ENCODE measurements around the gene ZBTB46.
A peak's percentile ranks its signal among the peaks of the same experiment; 100 is the strongest.

ZBTB46 gene

GRCh38 chr20:63790572-63791168 lies 40.4 kb downstream of the ZBTB46 start:
- DNase-seq (ENCODE audit: low spot score) = no peak
- no peak overlapping the region for H3K4me3 ChIP-seq
- H3K27ac ChIP-seq = no peak overlapping the region
- TF ChIP-seq CTCF (IDR thresholded peaks at IDR 0.05) = no peak

DNA sequence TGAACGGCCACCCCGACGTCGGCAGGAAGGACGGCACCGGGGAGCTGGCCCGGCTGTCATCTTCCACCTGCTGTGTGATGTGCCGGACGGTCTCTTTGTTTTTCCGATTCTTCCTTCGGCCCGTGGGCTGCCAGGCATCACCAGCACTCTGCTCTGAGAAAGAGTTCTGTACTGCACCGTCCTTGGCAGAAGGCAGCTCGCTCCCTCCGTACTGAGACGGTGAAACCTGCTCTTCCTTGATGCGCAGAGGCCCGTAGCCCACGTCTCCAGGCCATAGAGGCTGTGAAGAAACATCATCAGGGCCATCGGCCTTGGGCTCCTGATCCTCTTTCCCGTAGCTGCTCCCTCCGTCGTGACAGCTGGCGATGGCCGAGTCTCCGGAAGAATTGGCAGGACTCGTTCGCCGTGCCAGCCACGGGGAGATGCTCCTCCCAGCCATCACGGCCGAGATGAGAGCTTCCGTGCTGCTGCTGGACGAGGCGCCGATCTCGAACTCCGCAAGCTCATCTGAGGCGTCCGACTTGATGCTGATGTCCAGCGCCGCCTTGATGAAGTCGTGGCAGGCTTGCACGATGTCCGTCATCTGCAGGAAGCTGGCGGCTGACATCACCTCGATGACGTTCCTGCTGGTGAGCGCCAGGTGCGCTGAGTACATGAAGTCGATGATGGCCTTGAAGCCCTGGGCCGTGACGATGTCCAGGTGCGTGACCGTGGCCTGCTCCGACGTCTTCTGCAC lies 41.1 kb downstream of the ZBTB46 start:
- TF ChIP-seq CTCF (IDR thresholded peaks at IDR 0.05) = no peak
- Histone ChIP-seq H3K27ac (peak overlapping the region in 1 of 2 donors; percentile 1), H3K4me3 (no peak overlapping the region)
- DNase-seq (ENCODE audit: low spot score) = no peak

GRCh38 chr20:63787749-63788148 lies 43.3 kb downstream of the ZBTB46 start:
- no peak overlapping the region for H3K27ac ChIP-seq
- DNase-seq (ENCODE audit: low spot score) = no peak
- TF ChIP-seq CTCF (IDR thresholded peaks at IDR 0.05) = no peak
- no peak overlapping the region for H3K4me3 ChIP-seq

- no peak for TF ChIP-seq CTCF (IDR thresholded peaks at IDR 0.05)
- H3K4me3 ChIP-seq = no peak overlapping the region
- no peak for DNase-seq (ENCODE audit: low spot score)
- no peak overlapping the region for H3K27ac ChIP-seq
These were observed 43.8 kb downstream of the ZBTB46 start for GRCh38 chr20:63787302-63787701.

- DNase-seq (ENCODE audit: low spot score) = no peak
These were observed 45.4 kb downstream of the ZBTB46 start for GRCh38 chr20:63785691-63786131.

DNA sequence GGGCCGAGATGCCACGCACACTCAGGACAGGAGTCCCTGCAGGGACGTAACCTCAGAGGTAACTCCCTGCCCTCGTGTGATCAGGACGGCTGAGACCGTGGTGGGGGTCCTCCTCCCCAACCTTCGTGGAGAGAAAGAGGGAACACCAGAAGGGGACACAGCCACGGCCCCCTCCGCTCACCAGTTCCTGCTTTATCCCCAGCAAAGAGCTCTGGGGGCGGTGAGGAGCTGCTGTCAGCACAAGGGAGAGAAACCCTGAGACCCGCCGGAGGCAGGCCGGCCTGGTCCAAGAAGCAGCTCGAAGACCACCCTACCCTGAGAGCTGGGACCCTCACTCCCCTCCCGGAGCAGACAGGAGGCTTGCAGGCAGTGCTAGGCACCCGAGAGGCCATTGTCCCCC lies 47.1 kb downstream of the ZBTB46 start:
- DNase-seq (ENCODE audit: low spot score) = no peak
- Histone ChIP-seq H3K27ac (no peak overlapping the region), H3K4me3 (no peak overlapping the region)
- TF ChIP-seq CTCF (IDR thresholded peaks at IDR 0.05) = no peak

More at GRCh38 chr20:63785691-63786131, 45.4 kb downstream of the ZBTB46 start:
- Histone ChIP-seq H3K4me3 (no peak overlapping the region), H3K27ac (no peak overlapping the region)
- TF ChIP-seq CTCF (IDR thresholded peaks at IDR 0.05) = no peak

GRCh38 chr20:63782521-63782971 lies 48.5 kb downstream of the ZBTB46 start:
- H3K4me3 ChIP-seq = no peak overlapping the region
- TF ChIP-seq CTCF (IDR thresholded peaks at IDR 0.05) = no peak

More at GRCh38 chr20:63782521-63782971, 48.5 kb downstream of the ZBTB46 start:
- H3K27ac ChIP-seq = no peak overlapping the region
- DNase-seq (ENCODE audit: low spot score) = no peak
